HFFc6 (cell line): ENCODE data around the gene EBF3. TPM values are rescaled to one million over a fixed set of nuclear protein-coding genes. Genes with fewer than 3 reads are reported as not detected.

Source experiments
- DNase-seq: peaks from one replicate; pipeline ENCODE4 v3.0.0-alpha.2; 2018
- H3K27ac Mint-ChIP-seq: 2 replicates; pipeline ENCODE4 v1.8.0; 2020; ENCODE audit warnings: mild to moderate bottlenecking, mixed read lengths
- H3K27me3 Mint-ChIP-seq: 2 replicates; pipeline ENCODE4 v1.8.0; 2021; ENCODE audit warnings: mild to moderate bottlenecking, moderate library complexity, mixed read lengths; ENCODE audit not compliant: insufficient read depth
- H3K36me3 Mint-ChIP-seq: 2 replicates; pipeline ENCODE4 v1.8.0; 2021; ENCODE audit warnings: low read depth, mixed read lengths
- H3K4me1 Mint-ChIP-seq: 2 replicates; pipeline ENCODE4 v1.8.0; 2020; ENCODE audit warnings: low read depth, mixed read lengths
- H3K4me3 Mint-ChIP-seq: 2 replicates; pipeline ENCODE4 v1.8.0; 2020; ENCODE audit warnings: mild to moderate bottlenecking, moderate library complexity, mixed read lengths
- H3K9me3 Mint-ChIP-seq: 2 replicates; pipeline ENCODE4 v1.8.0; 2020; ENCODE audit warnings: mild to moderate bottlenecking, mixed read lengths
- total RNA-seq, 6 experiments: library from RNA; stranded (reverse); fragmentation: NEBNext Ultra II Directional; extraction: Animal tissue kit (Norgen Biotek cat#: 25700); gene quantifications; 2 replicates in 1 of 6; 3 replicates in 5 of 6; pipeline ENCODE4 v1.2.3, GENCODE V29; 2021
- TF ChIP-seq, protein P1 (sequence below): fragments of 200-600 bp; sonication (generic); IDR thresholded peaks from 2 replicates; pipeline ENCODE4 v1.5.0; 2021; ENCODE audit warnings: antibody characterized with exemption, mild to moderate bottlenecking

EBF3 gene
- total RNA-seq, 6 experiments from 2014 or later = 0.14 to 0.39 (median 0.21) TPM; not detected in 2

DNA sequence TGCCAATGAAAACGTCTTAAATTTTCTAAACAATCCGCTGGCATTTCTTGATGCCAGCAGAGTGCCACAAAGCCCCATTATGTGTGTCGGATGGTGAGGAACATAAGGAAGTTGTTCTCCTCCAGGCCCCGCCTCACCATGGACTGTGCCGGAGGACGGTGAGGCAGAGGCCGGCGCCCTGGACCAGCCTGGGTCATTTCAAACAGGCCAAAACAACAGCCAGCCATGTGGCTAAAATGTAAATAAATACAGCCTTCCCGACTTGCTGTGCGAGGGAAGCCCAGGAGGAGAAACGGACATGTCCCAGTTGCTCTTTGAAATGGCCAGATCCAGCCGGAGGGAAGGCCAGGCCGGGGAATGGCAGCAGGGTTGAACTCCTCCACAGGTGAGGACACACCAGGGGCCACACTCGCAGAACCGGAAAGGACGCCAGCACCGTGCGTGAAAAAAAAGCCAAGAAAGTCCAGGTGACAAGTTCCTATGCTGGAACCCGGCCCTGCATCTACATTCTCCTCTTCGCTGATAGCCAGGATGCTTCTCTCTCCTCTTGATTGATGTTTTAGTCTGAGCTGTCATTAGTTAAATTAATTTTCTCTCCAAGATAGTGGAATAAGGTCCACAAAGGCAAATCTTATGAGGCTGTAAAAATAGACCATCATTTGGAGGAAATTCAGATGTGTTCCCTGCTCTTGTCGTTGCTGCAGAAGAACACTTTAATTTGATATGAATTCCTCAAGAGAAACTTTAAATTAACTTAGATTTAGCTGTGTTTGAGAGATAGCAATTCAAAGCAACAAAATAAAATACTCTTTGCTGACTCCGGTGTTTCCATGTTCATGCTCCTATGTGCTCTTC lies 64.6 kb downstream of the EBF3 start:
- Mint-ChIP-seq H3K27me3 (peaks cover 8% of the 10 kb centered on the region), H3K4me1 (no peaks in the 10 kb centered on the region), H3K36me3 (no peaks in the 10 kb centered on the region), H3K9me3 (peaks cover 4% of the 10 kb centered on the region; the same call in 1 of the 2 replicates), H3K27ac (no peak overlapping the region), H3K4me3 (no peak overlapping the region)
- no peak for DNase-seq
- TF ChIP-seq, protein P1, sequence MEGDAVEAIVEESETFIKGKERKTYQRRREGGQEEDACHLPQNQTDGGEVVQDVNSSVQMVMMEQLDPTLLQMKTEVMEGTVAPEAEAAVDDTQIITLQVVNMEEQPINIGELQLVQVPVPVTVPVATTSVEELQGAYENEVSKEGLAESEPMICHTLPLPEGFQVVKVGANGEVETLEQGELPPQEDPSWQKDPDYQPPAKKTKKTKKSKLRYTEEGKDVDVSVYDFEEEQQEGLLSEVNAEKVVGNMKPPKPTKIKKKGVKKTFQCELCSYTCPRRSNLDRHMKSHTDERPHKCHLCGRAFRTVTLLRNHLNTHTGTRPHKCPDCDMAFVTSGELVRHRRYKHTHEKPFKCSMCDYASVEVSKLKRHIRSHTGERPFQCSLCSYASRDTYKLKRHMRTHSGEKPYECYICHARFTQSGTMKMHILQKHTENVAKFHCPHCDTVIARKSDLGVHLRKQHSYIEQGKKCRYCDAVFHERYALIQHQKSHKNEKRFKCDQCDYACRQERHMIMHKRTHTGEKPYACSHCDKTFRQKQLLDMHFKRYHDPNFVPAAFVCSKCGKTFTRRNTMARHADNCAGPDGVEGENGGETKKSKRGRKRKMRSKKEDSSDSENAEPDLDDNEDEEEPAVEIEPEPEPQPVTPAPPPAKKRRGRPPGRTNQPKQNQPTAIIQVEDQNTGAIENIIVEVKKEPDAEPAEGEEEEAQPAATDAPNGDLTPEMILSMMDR = no peak

DNA sequence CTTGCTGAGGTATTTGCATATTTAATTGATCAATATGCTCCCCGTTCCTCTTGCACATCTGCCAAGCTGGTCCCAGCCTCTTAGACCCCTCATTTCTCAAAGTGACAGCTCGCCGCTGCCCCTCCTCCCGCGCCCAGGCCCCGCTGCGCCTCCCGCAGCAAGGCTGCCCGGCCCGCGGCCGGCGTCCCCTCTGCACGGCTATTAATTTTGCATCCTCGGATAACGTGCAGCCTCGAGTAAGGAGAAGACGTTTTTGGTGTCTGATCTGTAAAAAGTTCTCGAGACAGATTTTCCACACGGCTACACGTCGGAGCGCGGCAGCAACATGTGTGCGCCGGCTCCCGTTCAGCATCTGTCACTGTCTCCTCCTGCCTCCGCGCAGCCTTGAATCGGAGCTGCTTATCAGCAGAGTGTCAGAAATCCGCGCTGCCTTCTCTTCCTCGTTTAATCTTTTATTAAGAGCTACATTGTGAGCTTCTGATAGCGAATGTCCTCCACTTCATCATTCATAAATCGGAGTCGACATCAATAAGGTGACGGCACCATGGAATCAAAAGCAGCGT lies 65.3 kb downstream of the EBF3 start:
- H3K4me3 Mint-ChIP-seq = no peak overlapping the region
- H3K27me3 Mint-ChIP-seq = peaks cover 8% of the 10 kb centered on the region

DNA sequence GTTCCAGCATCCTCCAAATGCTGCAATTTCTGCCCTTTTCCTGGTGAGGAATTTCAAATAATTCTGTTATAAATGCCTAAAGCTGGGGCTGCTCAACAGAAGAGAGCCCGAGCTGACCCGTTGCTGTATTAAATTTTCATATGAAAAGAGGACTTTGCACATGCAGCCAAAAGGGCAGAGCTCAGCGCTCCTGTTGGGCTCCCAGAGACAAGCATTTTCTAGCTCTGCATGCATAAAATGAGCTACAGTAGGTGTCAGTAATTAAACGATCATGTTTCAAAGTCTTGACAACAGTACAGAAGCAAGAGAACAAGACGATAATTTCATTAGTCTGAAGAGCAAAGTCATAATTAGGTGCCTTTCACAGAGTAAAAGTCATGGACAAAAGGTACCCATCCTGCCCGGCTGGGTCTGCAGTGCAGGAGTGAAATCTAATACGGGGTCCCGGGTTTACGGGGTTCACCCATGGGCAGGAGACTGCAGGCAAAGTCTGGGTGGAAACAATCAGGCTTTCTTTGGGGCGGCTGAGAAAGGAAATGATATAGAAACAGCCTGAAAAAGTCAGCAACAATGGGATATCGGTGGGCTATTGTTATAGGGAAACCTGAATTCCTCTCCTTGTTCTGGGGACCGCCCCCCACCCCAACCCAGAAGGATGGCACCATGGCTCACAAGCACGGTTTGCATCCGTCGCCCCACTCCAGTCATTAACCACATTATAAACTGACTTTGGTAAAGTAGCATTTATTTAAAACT lies 66.0 kb downstream of the EBF3 start:
- TF ChIP-seq, protein P1 = no peak
- no peaks in the 10 kb centered on the region for H3K36me3 Mint-ChIP-seq
- DNase-seq = no peak
- no peaks in the 10 kb centered on the region for H3K4me1 Mint-ChIP-seq
- peaks cover 8% of the 10 kb centered on the region for H3K27me3 Mint-ChIP-seq
- H3K9me3 Mint-ChIP-seq = no peaks in the 10 kb centered on the region
- H3K27ac Mint-ChIP-seq = no peak overlapping the region
- no peak overlapping the region for H3K4me3 Mint-ChIP-seq

More for the DNA sequence above, 65.3 kb downstream of the EBF3 start:
- no peaks in the 10 kb centered on the region for H3K4me1 Mint-ChIP-seq
- TF ChIP-seq, protein P1 = no peak
- H3K36me3 Mint-ChIP-seq = no peaks in the 10 kb centered on the region
- no peak overlapping the region for H3K27ac Mint-ChIP-seq
- DNase-seq = no peak
- H3K9me3 Mint-ChIP-seq = no peaks in the 10 kb centered on the region

DNA sequence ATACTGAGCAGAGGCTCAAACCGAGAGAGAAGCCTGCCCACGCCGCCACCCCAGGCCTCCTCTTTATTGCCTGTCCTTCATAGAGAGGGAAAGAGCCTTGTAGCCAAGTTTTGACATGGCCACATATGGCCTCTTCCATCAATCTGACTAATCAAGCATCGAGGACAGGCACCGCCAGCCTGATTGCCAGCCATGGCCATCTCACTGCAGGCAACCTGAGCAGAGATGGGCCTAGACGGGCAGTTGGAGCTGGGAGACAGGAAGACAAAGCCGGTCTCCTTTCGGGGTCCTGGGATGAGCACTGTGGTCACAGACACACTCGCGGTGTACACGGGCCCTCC lies 67.2 kb downstream of the EBF3 start:
- Mint-ChIP-seq H3K4me1 (no peaks in the 10 kb centered on the region), H3K27ac (no peak overlapping the region)

DNA sequence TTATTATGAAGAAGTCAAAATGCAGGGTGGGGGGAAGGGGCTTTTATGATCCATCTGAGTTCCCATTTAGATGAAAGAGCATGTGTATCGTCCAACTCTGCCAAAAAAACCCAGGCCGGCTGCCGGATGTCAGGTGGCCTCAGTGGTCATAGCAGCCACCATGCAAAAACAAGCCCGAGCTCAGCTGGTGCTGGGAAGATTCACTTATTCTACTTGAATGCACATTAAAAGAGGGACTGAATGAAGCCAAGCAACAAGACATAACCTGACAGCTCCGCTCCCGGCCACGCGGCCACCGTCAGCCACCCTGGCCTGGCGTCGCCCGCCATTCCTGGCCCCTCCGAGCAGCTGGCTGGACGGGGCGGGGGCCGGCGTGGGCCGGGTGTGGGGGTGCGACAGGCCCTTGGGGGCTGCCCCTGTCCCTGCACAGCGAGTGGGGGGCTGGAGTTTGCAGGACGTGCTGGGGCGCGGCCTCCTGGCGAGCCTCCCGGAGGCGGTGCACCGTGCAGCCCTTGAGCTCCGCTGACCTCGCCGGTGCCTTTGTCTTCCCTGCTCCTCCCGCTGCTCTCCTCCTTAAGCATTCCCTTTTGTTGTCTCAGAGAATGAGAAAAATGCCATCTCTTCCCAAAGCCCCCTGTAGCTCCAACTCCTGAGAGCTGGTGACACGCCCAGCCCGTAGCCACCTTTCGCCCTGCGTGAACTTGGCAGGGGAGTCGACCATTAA lies 67.8 kb downstream of the EBF3 start:
- Mint-ChIP-seq H3K9me3 (no peaks in the 10 kb centered on the region), H3K27me3 (peaks cover 6% of the 10 kb centered on the region), H3K36me3 (no peaks in the 10 kb centered on the region), H3K27ac (no peak overlapping the region), H3K4me1 (no peaks in the 10 kb centered on the region), H3K4me3 (no peak overlapping the region)
- DNase-seq = no peak
- TF ChIP-seq, protein P1 = no peak

More for the DNA sequence above, 67.2 kb downstream of the EBF3 start:
- no peak for DNase-seq
- Mint-ChIP-seq H3K36me3 (no peaks in the 10 kb centered on the region), H3K9me3 (no peaks in the 10 kb centered on the region), H3K27me3 (peaks cover 4% of the 10 kb centered on the region), H3K4me3 (no peak overlapping the region)
- TF ChIP-seq, protein P1 = no peak
